Measurements from ENCODE around the gene CNOT8.

DNA sequence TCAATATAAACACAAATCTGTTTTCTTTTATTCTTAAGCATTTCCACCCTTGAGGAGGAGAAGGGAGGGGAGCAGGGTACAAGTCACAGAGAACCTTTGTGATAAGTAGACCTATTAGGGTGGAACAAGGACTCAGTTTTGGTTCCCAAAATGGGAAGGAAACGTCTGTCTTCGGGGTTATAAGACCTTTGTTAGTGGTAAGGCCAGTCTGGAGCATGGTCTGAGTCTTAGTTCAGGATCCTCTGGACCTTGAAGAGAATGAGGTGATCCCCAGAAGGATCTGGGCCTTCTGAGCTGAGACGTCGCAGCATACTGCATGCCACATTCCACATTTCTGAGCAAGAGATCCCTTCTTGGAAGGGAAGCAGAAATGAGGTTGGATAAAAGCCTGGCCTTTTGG, 45.3 kb upstream of the CNOT8 start:
- TF ChIP-seq, protein P1, sequence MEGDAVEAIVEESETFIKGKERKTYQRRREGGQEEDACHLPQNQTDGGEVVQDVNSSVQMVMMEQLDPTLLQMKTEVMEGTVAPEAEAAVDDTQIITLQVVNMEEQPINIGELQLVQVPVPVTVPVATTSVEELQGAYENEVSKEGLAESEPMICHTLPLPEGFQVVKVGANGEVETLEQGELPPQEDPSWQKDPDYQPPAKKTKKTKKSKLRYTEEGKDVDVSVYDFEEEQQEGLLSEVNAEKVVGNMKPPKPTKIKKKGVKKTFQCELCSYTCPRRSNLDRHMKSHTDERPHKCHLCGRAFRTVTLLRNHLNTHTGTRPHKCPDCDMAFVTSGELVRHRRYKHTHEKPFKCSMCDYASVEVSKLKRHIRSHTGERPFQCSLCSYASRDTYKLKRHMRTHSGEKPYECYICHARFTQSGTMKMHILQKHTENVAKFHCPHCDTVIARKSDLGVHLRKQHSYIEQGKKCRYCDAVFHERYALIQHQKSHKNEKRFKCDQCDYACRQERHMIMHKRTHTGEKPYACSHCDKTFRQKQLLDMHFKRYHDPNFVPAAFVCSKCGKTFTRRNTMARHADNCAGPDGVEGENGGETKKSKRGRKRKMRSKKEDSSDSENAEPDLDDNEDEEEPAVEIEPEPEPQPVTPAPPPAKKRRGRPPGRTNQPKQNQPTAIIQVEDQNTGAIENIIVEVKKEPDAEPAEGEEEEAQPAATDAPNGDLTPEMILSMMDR (IDR thresholded peaks at IDR 0.05; ENCODE audit: low read depth, low read length), result no peak
- TF ChIP-seq EZH2phosphoT487 (IDR thresholded peaks at IDR 0.05; ENCODE audit: low read depth), result no peak

All from OCI-LY3 (cell line).